WTC11 (cell line): ENCODE data around the gene CD164L2. TPM values are rescaled to one million over a fixed set of nuclear protein-coding genes. Genes with fewer than 3 reads are reported as not detected.

Source experiments
- ATAC-seq: fragments of 200-7000 bp; cut with Tn5 transposase; 2 replicates; pipeline ENCODE4 v1.10.0; 2021; ENCODE audit warnings: mild to moderate bottlenecking, moderate library complexity
- CTCF ChIA-PET: fragments of 300-600 bp; sonication (Branson Sonifier 250); formaldehyde crosslinking; loops from one replicate; lab custom pipeline; 2021; ENCODE audit warnings: antibody characterized with exemption; lab: Charles Lee
- POLR2A ChIA-PET: fragments of 350-600 bp; sonication (Branson Sonifier 250); formaldehyde crosslinking; loops from one replicate; lab custom pipeline; 2021; ENCODE audit warnings: antibody characterized with exemption; lab: Charles Lee
- DNase-seq: peaks from one replicate; pipeline ENCODE4 v3.0.0; 2021; ENCODE audit warnings: low spot score
- H3K27ac Mint-ChIP-seq: 2 replicates; pipeline ENCODE4 v1.8.0; 2021; ENCODE audit warnings: mixed read lengths
- H3K27me3 Mint-ChIP-seq: 2 replicates; pipeline ENCODE4 v1.8.0; 2021; ENCODE audit warnings: low read depth, mild to moderate bottlenecking, moderate library complexity, mixed read lengths
- H3K36me3 Mint-ChIP-seq: 2 replicates; pipeline ENCODE4 v1.8.0; 2021; ENCODE audit warnings: mixed read lengths
- H3K4me1 Mint-ChIP-seq: 2 replicates; pipeline ENCODE4 v1.8.0; 2022; ENCODE audit warnings: mixed read lengths
- H3K4me3 Mint-ChIP-seq: 2 replicates; pipeline ENCODE4 v1.8.0; 2021; ENCODE audit warnings: mild to moderate bottlenecking, moderate library complexity, mixed read lengths
- H3K9me3 Mint-ChIP-seq: 2 replicates; pipeline ENCODE4 v1.8.0; 2021; ENCODE audit warnings: mixed read lengths
- ATF3 ChIP-seq: sonication (generic); formaldehyde crosslinking; conservative IDR thresholded peaks from 2 replicates; pipeline ENCODE4 v1.8.1; 2022; ENCODE audit warnings: mild to moderate bottlenecking, missing genetic modification reagents
- E2F4 ChIP-seq: sonication (generic); formaldehyde crosslinking; IDR thresholded peaks from 2 replicates; pipeline ENCODE4 v1.8.1; 2022; ENCODE audit warnings: low read depth, mild to moderate bottlenecking, moderate library complexity, missing genetic modification reagents, borderline replicate concordance
- E2F5 ChIP-seq: sonication (generic); formaldehyde crosslinking; IDR thresholded peaks from 2 replicates; pipeline ENCODE4 v1.8.1; 2022; ENCODE audit warnings: mild to moderate bottlenecking, moderate library complexity, missing genetic modification reagents
- ELF4 ChIP-seq: sonication (generic); formaldehyde crosslinking; IDR thresholded peaks from 2 replicates; pipeline ENCODE4 v1.8.1; 2022; ENCODE audit warnings: low read depth, mild to moderate bottlenecking, moderate library complexity, missing genetic modification reagents
- ETV6 ChIP-seq: sonication (generic); formaldehyde crosslinking; IDR thresholded peaks from 2 replicates; pipeline ENCODE4 v1.8.1; 2022; ENCODE audit warnings: mild to moderate bottlenecking, missing genetic modification reagents
- HMGA2 ChIP-seq: fragments of 250-450 bp; sonication (Bioruptor Pico); IDR thresholded peaks from 2 replicates; pipeline ENCODE4 v1.4.0; 2021; ENCODE audit warnings: mild to moderate bottlenecking, moderate library complexity
- JAZF1 ChIP-seq: fragments of 250-450 bp; sonication (Bioruptor Pico); IDR thresholded peaks from 2 replicates; pipeline ENCODE4 v1.9.0; 2021; ENCODE audit warnings: moderate library complexity, mild to moderate bottlenecking, inconsistent platforms
- MAX ChIP-seq: sonication (generic); formaldehyde crosslinking; IDR thresholded peaks from 2 replicates; pipeline ENCODE4 v1.8.0; 2022; ENCODE audit warnings: mild to moderate bottlenecking, missing genetic modification reagents
- STAT6 ChIP-seq: sonication (generic); formaldehyde crosslinking; conservative IDR thresholded peaks from 2 replicates; pipeline ENCODE4 v1.8.1; 2023; ENCODE audit warnings: mild to moderate bottlenecking, low read depth, missing genetic modification reagents, moderate library complexity
- TEAD1 ChIP-seq: sonication (generic); formaldehyde crosslinking; IDR thresholded peaks from 2 replicates; pipeline ENCODE4 v1.8.0; 2022; ENCODE audit warnings: mild to moderate bottlenecking, missing genetic modification reagents
- TP53 ChIP-seq: sonication (generic); formaldehyde crosslinking; IDR thresholded peaks from 2 replicates; pipeline ENCODE4 v1.8.1; 2023; ENCODE audit warnings: mild to moderate bottlenecking, missing genetic modification reagents
- ZNF138 ChIP-seq: sonication (generic); formaldehyde crosslinking; conservative IDR thresholded peaks from 2 replicates; pipeline ENCODE4 v1.8.1; 2022; ENCODE audit warnings: mild to moderate bottlenecking, moderate library complexity, missing genetic modification reagents
- ZNF219 ChIP-seq: sonication (generic); formaldehyde crosslinking; IDR thresholded peaks from 2 replicates; pipeline ENCODE4 v1.8.0; 2023; ENCODE audit warnings: missing genetic modification reagents, mild to moderate bottlenecking, borderline replicate concordance
- ZNF232 ChIP-seq: sonication (generic); formaldehyde crosslinking; IDR thresholded peaks from 2 replicates; pipeline ENCODE4 v1.8.0; 2022; ENCODE audit warnings: mild to moderate bottlenecking, missing genetic modification reagents
- ZNF671 ChIP-seq: fragments of 250-450 bp; sonication (Bioruptor Pico); IDR thresholded peaks from 2 replicates; pipeline ENCODE4 v1.8.0; 2021; ENCODE audit warnings: mild to moderate bottlenecking
- total RNA-seq: library from RNA; stranded (reverse); gene quantifications from 3 replicates; pipeline ENCODE4 v1.2.3, GENCODE V29; 2021
- TF ChIP-seq, protein P1 (sequence below): sonication (generic); formaldehyde crosslinking; IDR thresholded peaks from 2 replicates; pipeline ENCODE4 v1.8.0; 2022; ENCODE audit warnings: mild to moderate bottlenecking, missing genetic modification reagents
- TF ChIP-seq, protein P2 (sequence below): sonication (generic); formaldehyde crosslinking; IDR thresholded peaks from 2 replicates; pipeline ENCODE4 v1.8.1; 2023; ENCODE audit warnings: mild to moderate bottlenecking, moderate library complexity, missing genetic modification reagents
- TF ChIP-seq, protein P3 (sequence below): sonication (generic); formaldehyde crosslinking; IDR thresholded peaks from 2 replicates; pipeline ENCODE4 v1.8.1; 2022; ENCODE audit warnings: mild to moderate bottlenecking, missing genetic modification reagents, moderate library complexity, borderline replicate concordance

Gene CD164L2
- total RNA-seq, 1 experiment from 2014 or later: 5.5 TPM

DNA sequence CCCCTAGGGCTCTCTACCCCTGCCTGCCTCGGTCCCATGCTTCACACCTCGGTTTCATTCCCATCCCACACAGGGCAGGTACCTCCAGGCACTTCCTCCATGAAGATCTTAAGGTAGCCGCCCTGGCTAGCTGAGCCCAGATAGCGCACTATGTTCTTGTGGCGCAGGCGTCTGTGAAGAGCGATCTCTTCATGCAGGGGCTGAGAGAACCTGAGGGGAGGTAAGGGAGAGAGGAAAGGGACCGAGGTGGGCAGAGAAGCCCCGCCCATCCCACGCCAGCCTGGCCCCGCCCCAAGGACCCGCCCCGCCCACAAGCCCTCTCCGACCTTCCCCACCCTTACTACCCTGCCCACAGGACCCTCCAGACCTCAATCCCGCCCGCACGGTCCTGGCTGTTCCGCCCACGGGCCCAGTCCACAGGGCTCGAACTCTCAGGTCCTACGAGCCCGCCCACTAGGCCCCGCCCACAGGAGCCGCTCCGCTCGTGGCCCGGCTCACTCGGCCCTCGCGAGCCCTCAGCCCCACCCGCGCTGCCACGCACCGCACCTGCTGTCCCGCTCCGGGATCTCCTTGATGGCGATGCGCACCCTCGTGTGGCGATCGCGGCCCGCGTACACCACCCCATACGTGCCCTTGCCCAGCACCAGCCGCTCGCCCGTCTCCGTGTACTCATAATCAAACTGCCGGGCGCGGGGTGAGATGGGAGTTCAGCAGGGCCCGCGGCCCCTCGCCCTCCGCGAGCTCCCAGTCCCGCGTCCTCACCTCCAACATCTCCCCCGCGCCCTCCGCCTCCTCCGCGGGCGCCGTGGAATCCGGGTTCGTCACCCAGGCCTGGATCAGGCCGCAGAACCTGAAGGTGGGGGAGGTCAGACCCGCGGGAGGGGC is 22.7 kb downstream of the CD164L2 start (continued):
- TF ChIP-seq HMGA2 (CRISPR knock-in tag) (no peak), STAT6 (CRISPR knock-in tag) (no peak), ZNF138 (CRISPR knock-in tag) (no peak), TP53 (0 out of 2 replicates have a peak, but pooled peaks have one; percentile 43), ETV6 (peak; percentile 50; the same call in 1 of the 2 replicates), ZNF232 (CRISPR knock-in tag) (no peak), ELF4 (no peak), E2F4 (CRISPR knock-in tag) (no peak)
- TF ChIP-seq, protein P1, sequence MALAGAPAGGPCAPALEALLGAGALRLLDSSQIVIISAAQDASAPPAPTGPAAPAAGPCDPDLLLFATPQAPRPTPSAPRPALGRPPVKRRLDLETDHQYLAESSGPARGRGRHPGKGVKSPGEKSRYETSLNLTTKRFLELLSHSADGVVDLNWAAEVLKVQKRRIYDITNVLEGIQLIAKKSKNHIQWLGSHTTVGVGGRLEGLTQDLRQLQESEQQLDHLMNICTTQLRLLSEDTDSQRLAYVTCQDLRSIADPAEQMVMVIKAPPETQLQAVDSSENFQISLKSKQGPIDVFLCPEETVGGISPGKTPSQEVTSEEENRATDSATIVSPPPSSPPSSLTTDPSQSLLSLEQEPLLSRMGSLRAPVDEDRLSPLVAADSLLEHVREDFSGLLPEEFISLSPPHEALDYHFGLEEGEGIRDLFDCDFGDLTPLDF: no peak
- TF ChIP-seq, protein P2, sequence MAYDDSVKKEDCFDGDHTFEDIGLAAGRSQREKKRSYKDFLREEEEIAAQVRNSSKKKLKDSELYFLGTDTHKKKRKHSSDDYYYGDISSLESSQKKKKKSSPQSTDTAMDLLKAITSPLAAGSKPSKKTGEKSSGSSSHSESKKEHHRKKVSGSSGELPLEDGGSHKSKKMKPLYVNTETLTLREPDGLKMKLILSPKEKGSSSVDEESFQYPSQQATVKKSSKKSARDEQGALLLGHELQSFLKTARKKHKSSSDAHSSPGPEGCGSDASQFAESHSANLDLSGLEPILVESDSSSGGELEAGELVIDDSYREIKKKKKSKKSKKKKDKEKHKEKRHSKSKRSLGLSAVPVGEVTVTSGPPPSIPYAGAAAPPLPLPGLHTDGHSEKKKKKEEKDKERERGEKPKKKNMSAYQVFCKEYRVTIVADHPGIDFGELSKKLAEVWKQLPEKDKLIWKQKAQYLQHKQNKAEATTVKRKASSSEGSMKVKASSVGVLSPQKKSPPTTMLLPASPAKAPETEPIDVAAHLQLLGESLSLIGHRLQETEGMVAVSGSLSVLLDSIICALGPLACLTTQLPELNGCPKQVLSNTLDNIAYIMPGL (CRISPR knock-in tag): peak; percentile 81; the same call in 1 of the 2 replicates

GRCh38 chr1:27359822-27360158 is 23.3 kb downstream of the CD164L2 start:
- no peak for DNase-seq
- ATAC-seq: no peak
- Mint-ChIP-seq H3K36me3 (no peaks in the 10 kb centered on the region), H3K4me1 (peaks cover 25% of the 10 kb centered on the region), H3K27me3 (peaks cover 56% of the 10 kb centered on the region), H3K27ac (no peak overlapping the region), H3K9me3 (no peaks in the 10 kb centered on the region), H3K4me3 (peak overlapping the region; percentile 74)
- CTCF ChIA-PET: interaction anchor here (0.6 to 4.0 kb wide), 4 partner anchors 8 to 59 kb away, joined by 4 to 33 read pairs (median 8); partner anchors contain the start of gene CD164L2
- TF ChIP-seq E2F5 (no peak), MAX (CRISPR knock-in tag) (0 out of 2 replicates have a peak, but pooled peaks have one; percentile 5)
- POLR2A ChIA-PET: no interaction called here

- ChIA-PET POLR2A (no interaction called here), CTCF (interaction anchor here (0.6 to 11.0 kb wide), 13 partner anchors 10 to 247 kb away, joined by 3 to 258 read pairs (median 31); partner anchors contain the start of genes CD164L2, GPR3, MAP3K6 and SYTL1)
- ATAC-seq (no peak), DNase-seq (no peak)
- peaks cover 17% of the 10 kb centered on the region for H3K4me1 Mint-ChIP-seq
- no peaks in the 10 kb centered on the region for H3K36me3 Mint-ChIP-seq
- H3K27ac Mint-ChIP-seq: no peak overlapping the region
- no peaks in the 10 kb centered on the region for H3K9me3 Mint-ChIP-seq
- H3K27me3 Mint-ChIP-seq: peaks cover 56% of the 10 kb centered on the region
- 0 out of 2 replicates have a peak overlapping the region, but pooled peaks have one; percentile 14 for H3K4me3 Mint-ChIP-seq
- TF ChIP-seq STAT6 (CRISPR knock-in tag) (no peak), TEAD1 (no peak), ZNF671 (CRISPR knock-in tag) (no peak), JAZF1 (no peak), ETV6 (no peak), ZNF219 (CRISPR knock-in tag) (no peak), ATF3 (CRISPR knock-in tag) (no peak)
- TF ChIP-seq, protein P3, sequence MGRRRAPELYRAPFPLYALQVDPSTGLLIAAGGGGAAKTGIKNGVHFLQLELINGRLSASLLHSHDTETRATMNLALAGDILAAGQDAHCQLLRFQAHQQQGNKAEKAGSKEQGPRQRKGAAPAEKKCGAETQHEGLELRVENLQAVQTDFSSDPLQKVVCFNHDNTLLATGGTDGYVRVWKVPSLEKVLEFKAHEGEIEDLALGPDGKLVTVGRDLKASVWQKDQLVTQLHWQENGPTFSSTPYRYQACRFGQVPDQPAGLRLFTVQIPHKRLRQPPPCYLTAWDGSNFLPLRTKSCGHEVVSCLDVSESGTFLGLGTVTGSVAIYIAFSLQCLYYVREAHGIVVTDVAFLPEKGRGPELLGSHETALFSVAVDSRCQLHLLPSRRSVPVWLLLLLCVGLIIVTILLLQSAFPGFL: no peak
Measured at GRCh38 chr1:27358928-27359313, 24.2 kb downstream of the CD164L2 start.
